ENCODE measurements around the gene NME7.

The NME7 gene

DNA sequence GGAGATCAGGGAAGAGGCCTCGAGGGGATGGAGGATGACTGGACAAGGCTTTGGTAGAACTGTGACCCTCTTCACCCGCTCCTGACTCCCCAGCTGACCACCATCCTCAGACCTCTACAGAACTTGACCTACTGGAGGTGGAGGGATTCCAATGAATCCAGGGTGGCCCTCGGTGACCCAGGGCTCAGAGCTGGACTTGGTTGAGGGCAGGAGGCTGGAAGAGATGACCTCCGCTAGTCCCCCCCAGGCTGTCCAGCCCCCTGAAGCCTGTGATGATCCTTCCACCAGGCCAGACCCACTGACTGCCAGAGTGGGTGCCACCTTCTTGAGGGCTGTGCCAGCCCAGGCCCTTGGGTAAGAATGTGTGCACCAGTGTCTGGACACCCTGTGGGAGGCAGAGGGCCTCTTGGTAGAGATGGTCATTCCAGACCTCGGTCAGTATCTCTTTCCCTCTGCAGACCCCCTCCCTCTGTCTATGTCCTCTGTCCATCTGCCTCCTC is 216.2 kb downstream of the NME7 start:
- DNase-seq (ENCODE audit: low spot score): no peak

DNA sequence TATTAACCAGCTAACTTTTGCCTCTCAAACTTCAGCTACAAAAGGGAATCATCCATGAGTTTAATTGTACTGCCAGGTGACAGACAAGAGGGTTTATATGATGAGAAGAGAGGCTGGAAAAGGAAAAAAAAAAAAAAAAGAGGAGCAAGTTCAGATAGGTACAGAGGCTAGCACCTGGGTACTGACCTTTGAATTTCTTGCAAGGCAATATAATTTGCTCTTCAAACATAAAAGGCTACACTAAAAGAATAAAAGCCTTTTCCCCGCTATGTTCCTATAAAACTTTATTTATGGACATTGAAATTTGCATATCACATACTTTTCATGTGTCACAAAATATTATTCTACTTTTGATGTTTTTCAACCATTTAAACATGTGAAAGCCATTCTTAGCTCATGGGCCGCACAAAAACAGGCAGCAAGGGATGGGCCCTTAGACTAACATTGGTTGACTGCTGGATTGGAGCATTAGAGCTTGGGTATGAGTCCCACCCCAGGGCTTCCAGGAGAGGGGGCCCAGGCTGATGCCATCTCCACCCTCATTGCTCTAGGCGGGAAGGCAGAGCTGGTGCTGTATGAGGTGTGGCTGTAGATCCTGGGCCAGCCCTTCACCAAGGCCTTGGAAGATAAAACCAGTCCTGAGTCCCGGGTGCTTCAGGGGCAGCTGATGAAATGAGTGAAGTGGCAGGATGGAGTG is 216.8 kb downstream of the NME7 start:
- no peak for DNase-seq (ENCODE audit: low spot score)

DNA sequence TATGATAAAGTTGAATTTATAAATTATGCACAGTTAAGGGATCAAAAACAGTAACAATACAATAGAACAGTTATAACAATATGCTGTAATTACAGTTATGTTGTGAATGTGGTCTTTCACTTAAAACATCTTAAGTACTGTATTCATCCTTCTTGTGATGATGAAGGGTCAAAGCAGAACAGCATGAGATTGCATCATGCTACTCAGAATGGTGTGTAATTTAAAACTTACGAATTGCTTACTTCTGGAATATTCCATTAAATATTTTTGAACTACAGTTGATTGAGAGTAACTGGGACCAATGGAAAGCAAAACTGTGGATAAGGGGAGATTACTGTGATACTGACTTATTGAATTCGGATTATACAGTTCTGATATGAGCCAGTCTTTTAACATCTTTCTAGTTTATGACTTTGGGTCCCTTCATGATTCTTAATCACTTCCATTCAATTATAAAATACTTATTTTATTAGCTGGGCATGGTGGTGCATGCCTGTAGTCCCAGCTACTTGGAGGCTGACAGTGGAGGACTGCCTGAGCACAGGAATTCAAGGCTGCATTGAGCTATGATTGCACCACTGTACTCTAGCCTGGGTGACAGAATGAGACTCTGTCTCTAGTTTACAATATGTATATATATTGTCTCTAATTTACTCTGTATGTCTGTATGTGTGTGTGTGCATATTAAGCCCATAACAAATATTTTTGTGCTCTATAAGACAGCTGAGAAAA is 217.9 kb downstream of the NME7 start:
- DNase-seq (ENCODE audit: low spot score): no peak

DNA sequence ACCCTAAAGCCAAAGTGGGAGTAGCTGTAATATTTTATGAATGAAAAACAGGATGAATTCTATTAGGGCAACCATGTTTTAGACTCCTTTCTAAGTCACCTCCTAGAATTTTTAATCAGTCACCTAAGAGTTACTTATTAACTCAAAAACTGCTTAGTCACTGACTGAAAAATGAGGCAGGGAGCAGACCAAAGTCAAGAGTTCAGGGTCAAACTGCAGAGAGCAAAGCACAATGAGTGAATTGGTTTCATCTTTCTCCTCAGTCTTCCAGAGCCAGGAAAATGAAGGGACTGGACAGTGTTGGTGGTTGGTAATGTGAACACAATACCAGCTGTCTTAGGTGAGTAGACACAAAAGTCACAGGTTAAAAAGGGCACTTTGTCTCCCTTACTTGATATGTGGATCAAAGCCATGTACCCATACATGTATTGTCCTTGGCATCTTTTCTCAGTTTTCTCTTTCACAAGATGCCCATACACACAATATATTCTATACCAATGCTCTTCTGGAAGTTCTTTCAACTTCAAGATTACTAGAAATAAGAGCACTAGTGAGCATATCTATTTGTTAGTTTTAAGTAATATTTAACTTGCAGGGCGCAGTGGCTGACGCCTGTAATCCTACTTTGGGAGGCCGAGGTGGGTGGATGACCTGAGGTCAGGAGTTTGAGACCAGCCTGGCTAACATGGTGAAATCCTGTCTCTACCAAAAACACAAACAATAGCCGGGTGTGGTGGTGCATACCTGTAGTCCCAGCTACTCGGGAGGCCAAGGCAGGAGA is 218.9 kb downstream of the NME7 start:
- peak; percentile 71 for DNase-seq (ENCODE audit: low spot score)

DNA sequence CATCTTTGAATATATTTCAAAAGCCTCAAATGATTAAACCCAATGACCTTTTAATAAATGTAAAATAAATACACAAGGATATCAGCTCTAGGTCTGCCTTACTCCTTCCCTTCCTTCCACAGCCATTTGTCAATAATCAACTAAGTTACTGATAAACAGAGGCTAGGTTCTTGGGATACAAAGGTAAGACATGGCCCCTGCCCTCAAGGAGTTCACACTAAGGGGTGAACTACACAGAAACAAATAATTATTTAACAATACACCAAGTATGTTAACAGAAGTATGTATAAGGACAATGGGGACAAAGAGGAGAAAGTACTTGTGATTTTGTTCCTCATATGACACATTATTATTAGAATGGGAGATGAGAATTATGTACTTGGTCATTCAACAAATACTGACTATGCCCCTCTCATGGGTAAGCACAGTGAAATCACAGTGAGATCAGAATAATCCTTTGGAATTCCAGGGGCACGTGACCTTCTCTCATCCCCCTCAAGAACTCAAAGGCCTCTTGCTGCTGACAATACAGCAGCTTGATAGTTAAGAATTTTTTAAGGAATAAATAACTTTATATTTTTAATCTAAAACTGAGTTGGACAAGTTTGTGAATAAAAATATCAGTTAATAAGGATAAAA is 220.9 kb downstream of the NME7 start:
- DNase-seq (ENCODE audit: low spot score): no peak

DNA sequence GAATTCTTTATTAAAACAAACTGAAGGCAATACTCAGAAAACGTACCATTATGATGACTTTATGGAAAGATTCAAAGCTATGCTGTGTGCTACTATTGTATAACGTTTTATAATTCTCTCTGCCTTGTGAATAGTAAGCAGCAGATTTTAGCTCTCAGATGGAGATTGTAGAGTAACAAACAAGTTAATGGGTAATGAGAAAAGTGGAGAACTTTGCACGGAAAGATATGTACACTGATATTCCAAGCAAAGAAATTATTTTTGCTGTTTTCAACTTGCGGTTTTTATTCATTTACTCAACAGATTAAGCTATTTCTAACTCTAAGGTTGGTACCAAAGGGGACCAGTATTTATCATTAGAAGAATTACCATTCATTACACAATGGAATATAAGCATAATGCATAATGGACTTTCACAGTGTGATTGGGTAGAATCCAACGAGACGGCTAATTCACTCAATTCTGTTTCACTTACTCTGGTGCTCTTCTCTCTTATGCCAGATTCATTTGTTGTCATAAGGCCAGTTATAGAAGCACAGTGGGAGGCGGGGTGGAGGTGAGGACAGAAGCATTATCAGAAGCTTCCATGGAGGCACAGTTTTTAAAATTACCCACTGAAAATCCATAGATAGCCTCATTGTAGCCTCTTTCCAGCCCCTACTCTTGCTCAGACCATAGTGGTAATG is 222.5 kb downstream of the NME7 start:
- no peak for DNase-seq (ENCODE audit: low spot score)

DNA sequence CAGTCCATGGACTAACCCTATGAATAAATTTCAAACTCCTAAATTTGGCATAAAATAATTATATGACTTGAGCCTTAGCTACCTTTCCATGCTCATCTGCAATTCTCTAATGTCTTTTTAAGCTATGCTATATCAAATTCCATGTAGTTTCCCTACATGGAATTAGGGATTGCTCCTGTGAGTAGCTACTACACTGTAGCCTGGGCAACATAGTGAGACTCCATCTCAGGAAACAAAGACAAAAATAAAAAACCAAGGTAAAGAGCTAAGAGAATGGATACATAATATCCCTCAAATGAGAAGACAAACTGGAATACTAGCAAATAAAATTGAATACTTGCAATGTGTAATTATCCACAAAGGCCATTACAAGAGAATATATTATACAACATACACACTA is 223.6 kb downstream of the NME7 start:
- no peak for DNase-seq (ENCODE audit: low spot score)

DNA sequence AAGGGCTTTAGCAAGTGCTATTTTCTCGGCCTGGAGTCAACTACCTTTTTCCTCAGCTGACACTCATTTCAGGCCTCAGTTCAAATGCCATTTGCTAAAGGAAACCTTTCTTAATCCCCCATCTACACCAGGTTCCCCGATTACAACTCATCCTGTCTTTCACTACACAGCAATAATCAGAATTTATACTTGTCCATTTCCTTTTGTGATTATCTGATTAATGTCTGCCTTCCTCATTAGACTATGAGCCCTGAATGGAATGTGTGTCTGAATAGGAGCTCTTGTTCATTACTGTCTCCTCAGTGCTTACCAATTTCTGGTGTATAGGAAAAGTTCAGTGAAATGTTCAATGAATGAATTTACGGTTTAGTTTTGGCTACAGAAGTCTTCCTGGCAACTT is 224.3 kb downstream of the NME7 start:
- no peak for DNase-seq (ENCODE audit: low spot score)

DNA sequence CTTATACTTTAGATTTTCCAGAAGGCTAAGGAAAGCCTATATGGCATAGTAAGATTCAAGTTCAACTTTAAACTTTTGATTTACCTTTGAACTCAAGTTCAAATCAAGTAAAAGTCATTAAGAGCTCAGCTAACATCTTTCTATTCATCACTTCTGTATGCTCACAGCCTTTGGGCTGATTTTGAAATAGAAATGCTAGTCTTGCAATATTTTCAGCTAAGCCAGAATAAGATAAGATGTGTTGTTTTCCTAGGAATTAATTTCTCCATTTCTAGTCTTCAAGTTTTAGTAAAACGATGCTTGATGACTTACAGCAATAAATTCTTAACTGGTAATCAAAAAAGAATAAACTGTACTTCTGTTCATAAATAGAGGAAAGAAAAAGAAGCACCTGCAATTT is 225.5 kb downstream of the NME7 start:
- no peak for DNase-seq (ENCODE audit: low spot score)

DNA sequence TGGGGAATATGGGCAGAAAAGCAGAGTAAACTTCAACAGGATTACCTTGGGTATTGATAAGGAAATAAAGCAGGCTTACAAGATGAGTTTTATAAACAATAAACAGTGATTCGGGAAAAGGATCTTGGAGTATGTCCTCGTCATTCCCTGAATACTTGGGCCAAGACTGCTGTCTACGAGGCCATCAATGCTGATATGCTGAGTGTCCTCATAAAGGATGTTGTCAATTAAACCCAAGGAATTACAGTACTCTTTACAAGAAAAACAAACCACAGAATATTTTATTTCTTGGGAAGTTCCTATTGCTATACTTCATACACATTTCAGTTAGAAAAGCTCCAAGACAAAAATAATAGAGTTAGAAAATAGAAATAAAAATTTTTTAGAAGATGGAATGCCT is 226.2 kb downstream of the NME7 start:
- DNase-seq (ENCODE audit: low spot score): no peak

DNA sequence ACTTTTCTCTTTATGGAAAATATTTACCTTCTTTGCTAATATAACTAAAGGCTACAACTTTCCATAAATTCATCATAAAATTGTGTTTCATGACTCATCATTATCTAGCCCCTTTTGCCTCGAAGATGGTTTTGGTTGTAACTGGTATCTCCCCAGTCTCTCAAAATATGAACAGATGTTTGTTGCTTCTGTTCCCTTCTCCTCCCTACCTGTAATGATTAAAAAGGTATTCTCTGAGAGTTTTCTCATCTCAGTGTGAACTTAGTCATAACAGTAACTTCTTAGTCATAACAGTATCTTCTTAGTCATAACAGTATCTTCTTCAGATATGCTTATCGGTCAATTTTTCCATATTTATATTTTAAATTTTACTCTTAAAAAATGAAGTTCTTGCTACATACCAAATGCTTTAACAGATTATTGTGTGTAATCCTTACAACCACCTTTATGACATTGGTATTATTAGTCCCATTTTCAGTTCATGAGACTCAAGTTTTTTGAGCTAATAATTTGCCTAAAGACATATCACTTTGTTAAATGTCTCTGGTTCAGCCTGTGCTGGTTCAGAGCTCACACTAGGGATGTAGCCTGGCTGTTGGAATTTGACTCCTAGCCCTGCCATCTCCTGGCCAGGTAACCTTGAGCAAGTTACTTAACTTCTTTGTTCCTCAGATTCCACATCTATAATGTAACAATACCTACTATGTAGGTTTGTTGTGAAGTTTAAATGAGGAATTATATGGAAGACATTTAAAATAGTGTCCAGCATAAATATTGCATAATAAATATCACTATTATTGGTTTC is 228.5 kb downstream of the NME7 start:
- no peak for DNase-seq (ENCODE audit: low spot score)

DNA sequence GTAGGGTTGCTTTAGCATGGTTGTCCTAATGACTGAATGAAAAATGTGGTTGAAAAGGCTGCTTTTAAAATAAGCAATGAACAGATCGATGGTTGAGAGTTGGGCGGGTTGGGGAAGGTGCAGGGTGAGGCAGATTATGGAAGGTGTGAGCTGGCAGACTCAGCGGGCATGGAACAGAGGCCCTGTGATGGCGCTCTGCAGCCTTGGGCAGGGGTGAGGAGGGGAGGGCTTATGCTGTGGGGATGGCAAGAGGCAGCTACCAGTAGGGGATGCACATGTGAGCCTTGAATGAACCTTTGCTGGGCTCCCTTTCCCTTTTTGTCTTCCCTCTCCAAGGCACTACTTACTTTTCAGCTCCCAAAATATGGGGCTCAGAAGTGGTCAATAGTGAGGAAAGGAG is 230.2 kb downstream of the NME7 start:
- no peak for DNase-seq (ENCODE audit: low spot score)

DNA sequence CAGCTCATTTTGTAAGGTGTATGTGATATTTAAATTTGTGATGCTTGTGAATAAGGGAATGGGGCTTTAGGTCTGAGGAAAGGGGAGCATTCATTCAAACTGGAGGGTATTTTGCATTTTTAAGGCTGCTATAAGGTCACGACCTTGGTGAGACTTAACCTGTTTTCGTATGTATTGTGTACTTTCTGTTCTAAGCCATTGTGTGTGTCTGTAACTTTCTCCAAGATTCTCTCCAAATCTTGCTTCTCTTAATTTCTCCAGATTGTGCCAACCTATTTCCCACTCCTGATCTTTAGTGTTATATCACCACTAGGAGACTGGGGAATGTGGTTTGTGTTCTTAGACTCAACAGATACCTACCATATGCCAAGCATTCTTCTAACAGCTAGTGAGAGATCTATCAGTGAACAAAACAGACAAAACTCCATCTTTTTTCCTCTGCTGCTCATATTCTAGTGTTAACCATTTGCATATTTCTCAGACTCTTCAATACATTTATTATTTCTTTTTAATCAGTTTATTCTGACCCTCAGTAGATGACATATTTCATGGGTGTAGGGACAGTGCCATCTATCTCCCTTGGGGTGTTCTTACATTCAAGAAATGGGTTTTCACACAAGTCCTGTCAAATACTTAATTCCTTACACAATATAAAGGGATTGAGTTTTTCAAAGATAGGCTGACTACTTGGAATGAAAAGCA is 233.6 kb downstream of the NME7 start:
- DNase-seq (ENCODE audit: low spot score): no peak

DNA sequence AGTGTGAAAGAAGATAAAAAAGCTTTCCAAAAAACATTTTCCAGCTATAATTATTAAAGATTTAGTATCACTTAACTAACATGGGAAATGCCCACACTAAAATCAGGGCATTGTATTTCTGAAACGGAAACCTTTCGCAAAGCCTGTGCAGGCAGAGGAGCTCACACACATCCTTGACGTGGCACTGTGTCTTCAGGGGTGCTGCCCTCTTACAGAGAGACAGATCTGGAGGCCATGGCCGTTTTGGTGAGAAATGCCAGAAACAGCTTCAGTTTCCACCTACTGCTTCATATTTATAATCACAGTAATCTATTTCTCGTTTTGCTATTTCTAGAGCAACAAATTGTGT is 234.4 kb downstream of the NME7 start:
- no peak for DNase-seq (ENCODE audit: low spot score)

DNA sequence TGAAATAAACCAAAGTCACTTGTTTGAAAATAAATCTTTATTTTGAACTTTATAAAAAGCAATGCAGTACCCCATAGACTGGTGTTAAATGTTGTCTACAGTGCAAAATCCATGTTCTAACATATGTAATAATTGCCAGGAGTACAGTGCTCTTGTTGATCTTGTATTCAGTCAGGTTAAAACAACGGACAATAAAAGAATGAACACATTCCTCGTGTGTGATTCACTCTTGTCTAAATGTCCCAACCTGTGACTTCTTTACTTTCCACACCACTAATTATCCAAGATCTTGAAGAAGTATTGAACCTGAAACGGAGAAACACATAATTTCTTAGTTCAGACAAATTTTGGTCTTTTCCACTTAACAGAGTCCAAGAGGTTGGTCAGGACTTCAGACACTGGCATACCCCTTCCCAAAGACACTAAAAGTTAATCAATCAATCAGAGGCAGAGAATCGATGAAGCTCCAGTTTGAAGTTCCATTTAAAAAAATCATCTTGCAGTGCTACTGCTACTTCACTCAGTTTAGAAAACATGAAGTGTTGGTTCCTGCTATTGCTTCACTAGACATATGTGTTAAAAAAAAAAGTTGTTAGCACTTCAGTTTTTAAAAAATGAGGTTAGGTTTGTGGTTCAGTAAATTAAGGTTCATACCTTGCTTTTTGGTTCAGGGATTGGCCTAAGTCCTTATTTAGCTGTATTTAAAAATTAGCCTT is 234.9 kb downstream of the NME7 start:
- no peak for DNase-seq (ENCODE audit: low spot score)

DNA sequence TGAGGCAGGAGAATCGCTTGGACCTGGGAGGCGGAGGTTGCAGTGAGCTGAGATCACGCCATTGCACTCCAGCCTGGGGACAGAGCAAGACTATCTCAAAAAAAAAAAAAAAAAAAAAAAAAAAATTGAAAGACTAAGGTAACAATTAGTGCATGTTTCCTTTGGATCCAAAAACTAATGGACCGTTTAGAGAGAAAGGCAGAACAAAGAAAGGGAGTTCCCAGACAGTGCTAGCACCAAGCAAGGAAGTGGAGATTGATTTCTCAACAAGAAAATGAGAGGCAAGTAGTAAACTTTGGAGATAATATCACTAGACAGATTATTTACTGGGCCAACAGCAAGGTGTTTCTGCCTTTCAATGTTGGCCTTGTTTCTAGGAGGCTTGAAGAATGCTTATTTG is 236.9 kb downstream of the NME7 start:
- no peak for DNase-seq (ENCODE audit: low spot score)

DNA sequence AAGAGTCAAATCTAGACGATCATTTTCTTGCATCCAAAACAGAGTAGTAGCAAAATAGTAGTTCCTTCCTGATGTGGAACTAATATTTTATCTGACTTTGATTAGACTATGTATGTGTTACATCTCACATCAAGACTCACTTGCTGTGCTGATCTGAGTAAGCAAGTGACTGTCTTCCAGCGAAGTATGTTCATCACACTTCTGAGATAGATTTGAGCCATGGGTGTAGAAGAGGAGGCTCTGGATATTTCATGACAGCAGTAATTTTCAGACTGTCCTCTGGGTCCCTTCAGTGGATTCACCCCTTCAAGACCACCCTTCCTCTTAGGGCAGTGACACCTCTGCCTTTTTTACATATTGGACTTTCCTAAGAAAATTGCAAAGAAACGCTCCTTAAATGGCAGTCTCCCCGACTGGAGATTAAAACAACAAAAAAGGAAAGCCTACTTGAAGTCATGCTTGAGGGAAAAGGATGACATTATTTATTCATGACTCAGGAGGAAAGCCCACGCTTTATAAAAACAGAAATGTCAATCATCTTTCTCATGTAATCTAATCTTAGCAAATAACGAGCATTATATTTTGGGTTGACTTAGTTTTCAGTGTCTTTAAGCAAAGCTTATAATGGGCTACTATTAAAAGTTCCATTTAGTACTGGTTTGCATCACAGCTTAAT is 238.3 kb downstream of the NME7 start:
- DNase-seq (ENCODE audit: low spot score): no peak

DNA sequence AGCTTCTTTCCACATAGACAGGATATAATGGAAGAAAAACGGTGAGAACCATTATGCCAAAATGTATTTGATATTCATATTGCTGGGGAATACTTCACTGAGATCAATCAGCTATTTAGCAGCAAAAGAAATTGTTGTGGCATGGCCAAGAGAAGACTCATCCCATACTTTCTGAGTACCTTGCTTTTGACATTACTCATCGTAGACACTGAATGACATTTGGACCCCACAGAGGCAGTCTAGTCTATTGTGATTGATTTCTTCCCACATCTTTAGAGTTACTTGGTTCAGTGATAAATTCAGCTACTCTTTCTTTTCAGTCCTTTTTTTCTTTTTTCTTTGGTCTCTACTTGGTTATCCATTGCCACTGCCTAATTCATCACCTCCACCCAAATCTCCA is 239.0 kb downstream of the NME7 start:
- DNase-seq (ENCODE audit: low spot score): no peak

DNA sequence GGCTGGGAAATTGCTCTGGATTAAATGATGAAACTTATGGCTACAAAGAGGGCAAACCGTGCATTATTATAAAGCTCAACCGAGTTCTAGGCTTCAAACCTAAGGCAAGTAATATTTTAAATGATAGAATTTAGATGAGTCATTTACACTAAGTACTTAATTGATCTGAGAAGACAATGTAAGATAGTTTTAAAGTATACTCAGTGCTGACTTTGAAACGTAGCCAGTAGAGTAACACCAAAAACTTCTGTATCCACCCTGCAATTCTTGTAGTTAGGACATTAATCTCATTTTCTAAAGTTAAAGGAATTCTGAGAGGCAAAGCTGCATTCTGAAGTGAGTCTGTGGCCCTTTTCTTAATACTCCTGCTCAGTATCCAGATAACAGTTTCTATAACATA is 240.3 kb downstream of the NME7 start:
- DNase-seq (ENCODE audit: low spot score): no peak

Data from LoVo (cell line).